H1 (cell line): Measurements from ENCODE around the gene CYP2C8. TPM values are rescaled to one million over a fixed set of nuclear protein-coding genes. Genes with fewer than 3 reads are reported as not detected.
A peak's percentile ranks its signal among the peaks of the same experiment; 100 is the strongest.

ENCODE experiments used
- CTCF ChIA-PET: fragments of 300-600 bp; sonication (Branson Sonifier 250); formaldehyde crosslinking; loops from one replicate; lab custom pipeline; 2021; ENCODE audit not compliant: partially characterized antibody; lab: Charles Lee
- POLR2A ChIA-PET: fragments of 300-600 bp; sonication (Branson Sonifier 250); formaldehyde crosslinking; loops from one replicate; lab custom pipeline; 2021; ENCODE audit warnings: inconsistent platforms; ENCODE audit not compliant: partially characterized antibody; lab: Charles Lee
- DNase-seq, 2 experiments: peaks; one replicate each; pipeline versions ENCODE4 v3.0.0 to v3.0.0-alpha.2; 2010 to 2022; ENCODE audit warnings: low spot score in 2 of 2, low read depth in 1 of 2, mixed read lengths in 1 of 2
- FAIRE-seq: peaks from 2 replicates; lab custom pipeline; 2011; peaks lifted over from hg19 to GRCh38; lab: Jason Lieb, UNC
- H2AFZ ChIP-seq: 2 replicates; pipeline ENCODE4 v1.8.1; 2012; ENCODE audit warnings: low read length, inconsistent platforms
- H2AK5ac ChIP-seq: 2 replicates; pipeline ENCODE4 v1.6.1; 2013; ENCODE audit warnings: low read depth, low read length
- H2BK120ac ChIP-seq: replicated peaks from 2 replicates; pipeline ENCODE3; 2013; ENCODE audit warnings: low read depth, low read length, inconsistent platforms
- H2BK12ac ChIP-seq: 2 replicates; pipeline ENCODE4 v1.6.1; 2013; ENCODE audit warnings: low read depth, low read length
- H2BK15ac ChIP-seq: 2 replicates; pipeline ENCODE4 v1.6.1; 2013; ENCODE audit warnings: low read length
- H2BK20ac ChIP-seq: 2 replicates; pipeline ENCODE4 v1.6.1; 2013; ENCODE audit warnings: low read length
- H2BK5ac ChIP-seq: 2 replicates; pipeline ENCODE4 v1.6.1; 2013; ENCODE audit warnings: low read depth, low read length
- H3K14ac ChIP-seq: 2 replicates; pipeline ENCODE4 v1.6.1; 2013; ENCODE audit warnings: inconsistent platforms; ENCODE audit not compliant: insufficient read length
- H3K18ac ChIP-seq: 2 replicates; pipeline ENCODE4 v1.6.1; 2013; ENCODE audit warnings: low read length; ENCODE audit errors: extremely low read depth
- H3K23ac ChIP-seq: 2 replicates; pipeline ENCODE4 v1.6.1; 2013; ENCODE audit warnings: inconsistent platforms; ENCODE audit not compliant: insufficient read length
- H3K23me2 ChIP-seq: 2 replicates; pipeline ENCODE4 v1.6.1; 2013; ENCODE audit warnings: low read depth, low read length
- H3K27ac ChIP-seq: 2 replicates; pipeline ENCODE4 v1.6.1; 2011; ENCODE audit warnings: low read depth, low read length, inconsistent platforms
- H3K27me3 ChIP-seq, 4 experiments: replicated peaks in 1 of 4; 1 replicate in 1 of 4; 2 replicates in 3 of 4; pipeline versions ENCODE4 v1.6.1 to v1.8.1; 2011 to 2013; ENCODE audit warnings: low read length in 3 of 4, mild to moderate bottlenecking in 3 of 4, inconsistent platforms in 2 of 4, mixed read lengths in 2 of 4, moderate library complexity in 1 of 4; ENCODE audit not compliant: control insufficient read depth in 3 of 4, insufficient read depth in 3 of 4; ENCODE audit errors: extremely low read depth in 1 of 4
- H3K36me3 ChIP-seq, 4 experiments: 2 replicates each; pipeline versions ENCODE4 v1.6.1 to v1.8.1; 2011 to 2013; ENCODE audit warnings: mild to moderate bottlenecking in 4 of 4, low read length in 3 of 4, moderate library complexity in 2 of 4, control low read depth in 1 of 4, inconsistent platforms in 1 of 4; ENCODE audit not compliant: insufficient read depth in 4 of 4, control insufficient read depth in 2 of 4
- H3K4ac ChIP-seq: replicated peaks from 2 replicates; pipeline ENCODE3; 2013; ENCODE audit warnings: low read length, low read depth, mixed read lengths, inconsistent platforms; ENCODE audit not compliant: insufficient read length
- H3K4me1 ChIP-seq, 4 experiments: replicated peaks in 1 of 4; 1 replicate in 1 of 4; 2 replicates in 3 of 4; pipeline versions ENCODE4 v1.6.1 to v1.8.1; 2011 to 2013; ENCODE audit warnings: low read length in 3 of 4, inconsistent platforms in 2 of 4, mixed read lengths in 1 of 4; ENCODE audit not compliant: insufficient read depth in 4 of 4, control insufficient read depth in 3 of 4
- H3K4me2 ChIP-seq, 2 experiments: 2 replicates each; pipeline versions ENCODE4 v1.6.1 to v1.8.1; 2011 to 2013; ENCODE audit warnings: low read depth in 2 of 2, low read length in 2 of 2, control low read depth in 1 of 2, inconsistent platforms in 1 of 2, mild to moderate bottlenecking in 1 of 2; ENCODE audit not compliant: insufficient read depth in 1 of 2
- H3K4me3 ChIP-seq, 4 experiments: fragments of 200-600, 300-600 bp in 1 of 4; sonication (generic), shearing (Covaris generic), sonication (Bioruptor Twin) in 1 of 4; 2 replicates each; pipeline versions ENCODE4 v1.5.1 to v1.8.1; 2011 to 2016; ENCODE audit warnings: low read length in 4 of 4, low read depth in 3 of 4, control low read depth in 2 of 4, inconsistent platforms in 2 of 4, mild to moderate bottlenecking in 2 of 4, mixed read lengths in 1 of 4, moderate library complexity in 1 of 4; ENCODE audit not compliant: insufficient read depth in 2 of 4; ENCODE audit errors: extremely low read depth in 1 of 4
- H3K56ac ChIP-seq: replicated peaks from 2 replicates; pipeline ENCODE3; 2013; ENCODE audit warnings: low read depth, mild to moderate bottlenecking, mixed read lengths, low read length, inconsistent platforms; ENCODE audit not compliant: insufficient read length
- H3K79me1 ChIP-seq: 2 replicates; pipeline ENCODE4 v1.6.1; 2013; ENCODE audit warnings: low read depth, low read length, control low read depth
- H3K79me2 ChIP-seq, 2 experiments: 2 replicates each; pipeline versions ENCODE4 v1.6.1 to v1.8.1; 2012 to 2013; ENCODE audit warnings: low read length in 2 of 2, mild to moderate bottlenecking in 2 of 2, inconsistent platforms in 1 of 2; ENCODE audit not compliant: insufficient read depth in 2 of 2, control insufficient read depth in 1 of 2
- H3K9ac ChIP-seq, 4 experiments: replicated peaks in 1 of 4; 1 replicate in 1 of 4; 2 replicates in 3 of 4; pipeline versions ENCODE4 v1.6.1 to v1.8.1; 2011 to 2013; ENCODE audit warnings: low read depth in 3 of 4, low read length in 3 of 4, control low read depth in 2 of 4, mild to moderate bottlenecking in 2 of 4, moderate library complexity in 2 of 4, inconsistent platforms in 1 of 4; ENCODE audit errors: extremely low read depth in 1 of 4
- H3K9me3 ChIP-seq, 2 experiments: 2 replicates each; pipeline versions ENCODE4 v1.6.1 to v1.8.1; 2012 to 2013; ENCODE audit warnings: mild to moderate bottlenecking in 2 of 2, moderate library complexity in 2 of 2, control low read depth in 1 of 2, inconsistent platforms in 1 of 2, low read depth in 1 of 2, low read length in 1 of 2, mixed read lengths in 1 of 2; ENCODE audit not compliant: insufficient read depth in 2 of 2
- H4K20me1 ChIP-seq, 2 experiments: replicated peaks in 1 of 2; 2 replicates each; pipeline versions ENCODE3 to v1.8.1; 2011 to 2013; ENCODE audit warnings: inconsistent platforms in 2 of 2, low read length in 2 of 2, mild to moderate bottlenecking in 1 of 2; ENCODE audit not compliant: insufficient read depth in 2 of 2, control insufficient read depth in 1 of 2
- H4K5ac ChIP-seq: 2 replicates; pipeline ENCODE4 v1.6.1; 2013; ENCODE audit warnings: low read length, low read depth, mixed read lengths, inconsistent platforms; ENCODE audit not compliant: insufficient read length
- H4K8ac ChIP-seq: 2 replicates; pipeline ENCODE4 v1.8.0; 2013; ENCODE audit warnings: mild to moderate bottlenecking, moderate library complexity, low read length, inconsistent platforms; ENCODE audit not compliant: insufficient read depth; ENCODE audit errors: extremely low read depth
- H4K91ac ChIP-seq: replicated peaks from 2 replicates; pipeline ENCODE3; 2013; ENCODE audit warnings: low read length, mixed read lengths, inconsistent platforms; ENCODE audit not compliant: insufficient read length
- BRCA1 ChIP-seq: IDR thresholded peaks from 2 replicates; pipeline ENCODE4 v1.6.1; 2012; ENCODE audit warnings: low read depth, low read length, improper control_type of control experiment
- CEBPB ChIP-seq: IDR thresholded peaks from 2 replicates; pipeline ENCODE4 v1.6.1; 2012; ENCODE audit warnings: low read depth, low read length
- CHD1 ChIP-seq: IDR thresholded peaks from 2 replicates; pipeline ENCODE4 v1.6.1; 2012; ENCODE audit warnings: low read depth, low read length, improper control_type of control experiment
- JUN ChIP-seq: IDR thresholded peaks from 2 replicates; pipeline ENCODE4 v1.6.1; 2011; ENCODE audit warnings: low read depth, mild to moderate bottlenecking, improper control_type of control experiment, low read length
- MAFK ChIP-seq: IDR thresholded peaks from 2 replicates; pipeline ENCODE4 v1.6.1; 2012; ENCODE audit warnings: low read depth, mild to moderate bottlenecking, improper control_type of control experiment, low read length
- NRF1 ChIP-seq: IDR thresholded peaks from 2 replicates; pipeline ENCODE4 v1.6.1; 2011; ENCODE audit warnings: mild to moderate bottlenecking, low read depth, low read length, improper control_type of control experiment
- POLR2A ChIP-seq, 2 experiments: IDR thresholded peaks; 1 replicate in 1 of 2; 2 replicates in 1 of 2; pipeline ENCODE4 v1.6.1; 2011; ENCODE audit warnings: low read depth in 2 of 2, low read length in 2 of 2, mild to moderate bottlenecking in 2 of 2; ENCODE audit errors: control extremely low read depth in 1 of 2
- RBBP5 ChIP-seq: IDR thresholded peaks from 2 replicates; pipeline ENCODE4 v1.7.1; 2012; ENCODE audit warnings: low read depth, mild to moderate bottlenecking, inconsistent platforms, low read length, moderate library complexity, borderline replicate concordance
- RFX5 ChIP-seq: IDR thresholded peaks from 2 replicates; pipeline ENCODE4 v1.6.1; 2011; ENCODE audit warnings: low read depth, low read length, improper control_type of control experiment, borderline replicate concordance
- SIN3A ChIP-seq, 2 experiments: IDR thresholded peaks in 1 of 2; conservative IDR thresholded peaks in 1 of 2; 2 replicates each; pipeline ENCODE4 v1.6.1; 2011 to 2012; ENCODE audit warnings: low read length in 2 of 2, improper control_type of control experiment in 1 of 2, low read depth in 1 of 2, mild to moderate bottlenecking in 1 of 2
- SP1 ChIP-seq: IDR thresholded peaks from 2 replicates; pipeline ENCODE4 v1.6.1; 2011; ENCODE audit warnings: low read depth, low read length
- SP4 ChIP-seq: IDR thresholded peaks from 2 replicates; pipeline ENCODE4 v1.6.1; 2012; ENCODE audit warnings: low read length, inconsistent platforms
- ZNF274 ChIP-seq: IDR thresholded peaks from 2 replicates; pipeline ENCODE4 v1.7.0; 2012; ENCODE audit warnings: low read length, borderline replicate concordance; ENCODE audit errors: extremely low read depth
- WGBS, 2 experiments: shearing (Covaris generic) in 1 of 2; methylation state at CpG; one replicate each; pipeline versions ENCODE4 v1.1.6 to v1.1.7; 2013 to 2015; ENCODE audit warnings: low lambda C conversion rate in 2 of 2, mixed read lengths in 2 of 2, inconsistent platforms in 1 of 2, low coverage in 1 of 2, missing lambda C conversion rate in 1 of 2; ENCODE audit not compliant: insufficient replicate concordance in 2 of 2, insufficient coverage in 1 of 2, insufficient read length in 1 of 2; ENCODE audit errors: extremely low coverage in 1 of 2, missing lambda C conversion rate in 1 of 2; 5-methylcytosine and 5-hydroxymethylcytosine counted together
- polyA plus RNA-seq, 7 experiments: library from polyadenylated mRNA; depleted of rRNA in 3 of 7; stranded (reverse) in 5 of 7; unstranded in 2 of 7; fragments of >200 nt in 5 of 7; fragments of 200-250 nt in 2 of 7; gene quantifications; 1 replicate in 5 of 7; 2 replicates in 1 of 7; 4 replicates in 1 of 7; pipeline versions ENCODE4 v1.2.1 to v1.2.3, GENCODE V29; 2011 to 2013; ENCODE audit warnings: missing spikeins in 2 of 7, mixed read lengths in 2 of 7
- total RNA-seq: library from RNA; stranded (reverse); fragmentation: NEBNext Ultra II Directional; extraction: Animal tissue kit (Norgen Biotek cat#: 25700); gene quantifications from 2 replicates; pipeline ENCODE4 v1.2.1, GENCODE V29; 2021

CYP2C8 gene
- total and polyA plus RNA-seq, 2 of the 8 experiments (the other 6 are each of a cell fraction or from before 2014, with no cell fraction given): 0.32 to 0.89 TPM

DNA sequence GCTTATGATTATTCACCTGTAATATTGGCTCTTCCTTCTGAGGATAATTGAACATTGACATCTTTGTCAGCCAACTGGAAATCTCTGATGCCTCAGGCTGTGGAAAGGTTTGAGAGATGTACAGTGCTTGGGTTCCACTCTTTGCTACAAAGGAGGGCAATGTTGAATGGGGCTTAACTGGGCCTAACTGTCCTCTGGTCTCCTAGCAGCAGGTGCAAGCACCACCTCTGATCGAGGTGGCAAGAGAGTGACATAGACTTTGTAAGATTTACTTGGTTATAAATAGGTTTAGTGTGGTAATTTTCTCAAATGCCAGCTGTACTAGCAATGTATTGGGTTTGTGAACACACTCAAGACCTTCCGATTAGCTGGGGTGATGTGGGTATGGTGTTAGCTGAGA lies 21.1 kb downstream of the CYP2C8 start:
- no peaks in the 10 kb centered on the region for H3K4me1 ChIP-seq
- no peak overlapping the region for H3K14ac ChIP-seq
- no peak overlapping the region for H2BK12ac ChIP-seq
- H2AK5ac ChIP-seq: no peak overlapping the region
- H2BK120ac ChIP-seq: no peak overlapping the region
- H4K91ac ChIP-seq: no peak overlapping the region
- TF ChIP-seq SIN3A (conservative IDR thresholded peaks at IDR 0.05 in 1 of 2, IDR thresholded peaks at IDR 0.05 in 1 of 2; ENCODE audit: low read depth in 1 of 2, low read length in 2 of 2) (no peak), BRCA1 (no peak), RFX5 (no peak), JUN (no peak), POLR2A (IDR thresholded peaks at IDR 0.05; ENCODE audit: control extremely low read depth in 1 of 2, low read depth in 2 of 2, low read length in 2 of 2) (no peak), MAFK (no peak), SP4 (no peak), CHD1 (no peak), ZNF274 (no peak), NRF1 (no peak), RBBP5 (no peak), SP1 (no peak), CEBPB (no peak)
- TF ChIP-seq, all 59 proteins: peak for 0
- Histone ChIP-seq H3K4me2 (no peak overlapping the region), H3K4ac (no peak overlapping the region), H3K4me3 (no peak overlapping the region), H3K27me3 (no peaks in the 10 kb centered on the region), H3K27ac (no peak overlapping the region), H2AFZ (no peak overlapping the region), H4K5ac (no peak overlapping the region), H3K56ac (no peak overlapping the region), H2BK5ac (no peak overlapping the region), H4K20me1 (no peaks in the 10 kb centered on the region), H3K79me1 (no peaks in the 10 kb centered on the region), H3K9ac (peak overlapping the region in 1 of 4 experiments; percentile 44; a peak in 1 of 7 replicates), H3K23me2 (no peaks in the 10 kb centered on the region), H2BK20ac (no peak overlapping the region), H3K18ac (no peak overlapping the region), H3K36me3 (no peaks in the 10 kb centered on the region), H4K8ac (no peak overlapping the region), H2BK15ac (no peak overlapping the region), H3K9me3 (peaks cover 0 to 3% of the 10 kb centered on the region in 2 experiments; a peak in 1 of 4 replicates), H3K23ac (no peak overlapping the region), H3K79me2 (no peaks in the 10 kb centered on the region)
- ChIA-PET CTCF (interaction anchor here (0.6 to 0.7 kb wide), 2 partner anchors 14 to 21 kb away, joined by 3 read pairs; no protein-coding TSS in a partner anchor), POLR2A (no interaction called here)
- DNase-seq (no peak), FAIRE-seq (no peak)
- 87% methylated on average over 2 of the region's 2 CpGs; no CpG with 5 or more reads in 1 of the 2 experiments for WGBS, 2 experiments
